ENCODE results near the gene CEP112. TPM values are rescaled to one million over a fixed set of nuclear protein-coding genes. Genes with fewer than 3 reads are reported as not detected.
A peak's percentile ranks its signal among the peaks of the same experiment; 100 is the strongest.

Gene CEP112
- total RNA-seq, 1 donor from 2014 or later = 13.9 TPM

DNA sequence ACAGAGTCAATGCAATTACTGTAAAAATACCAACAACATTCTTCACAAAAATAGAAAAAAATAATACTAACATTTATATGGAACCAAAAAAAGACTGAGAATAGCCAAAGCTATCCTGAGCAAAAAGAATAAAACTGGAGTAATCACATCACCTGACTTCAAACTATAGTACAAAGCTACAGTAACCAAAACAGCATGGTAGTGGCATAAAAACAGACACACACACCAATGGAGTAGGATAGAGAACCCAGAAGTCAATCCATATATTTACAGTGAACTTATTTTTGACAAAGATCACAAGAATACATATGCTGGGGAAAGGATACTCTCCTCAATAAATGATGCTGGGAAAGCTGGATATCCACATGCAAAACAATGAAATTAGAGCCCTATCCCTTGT lies 84.2 kb downstream of the CEP112 start:
- H3K4me1 Mint-ChIP-seq (ENCODE audit: low read depth, unreplicated experiment) = no peaks in the 10 kb centered on the region

DNA sequence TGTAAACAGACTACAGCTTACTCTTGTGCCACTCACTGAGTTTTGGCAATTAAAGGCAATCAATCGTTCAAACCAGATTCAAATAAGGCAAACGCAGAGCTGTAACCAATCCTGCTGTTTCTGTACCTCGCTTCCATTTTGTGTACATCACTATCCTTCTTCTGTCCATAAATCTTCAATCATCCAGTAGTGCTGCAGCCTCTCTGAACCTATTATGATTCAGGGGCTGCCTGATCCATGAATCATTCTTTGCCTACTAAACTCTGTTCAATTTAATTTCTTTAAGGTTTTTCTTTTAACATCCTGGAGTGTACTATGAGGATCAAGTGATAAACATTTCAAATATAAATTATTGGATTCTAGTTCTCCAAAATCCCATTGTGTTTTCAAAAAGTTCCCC lies 93.9 kb downstream of the CEP112 start:
- Mint-ChIP-seq H3K4me3 (ENCODE audit: unreplicated experiment) (no peak overlapping the region), H3K27ac (ENCODE audit: unreplicated experiment) (no peak overlapping the region), H3K9me3 (ENCODE audit: unreplicated experiment) (peaks cover 2% of the 10 kb centered on the region), H3K27me3 (ENCODE audit: low read depth, unreplicated experiment) (no peaks in the 10 kb centered on the region), H3K36me3 (ENCODE audit: low read depth, unreplicated experiment) (peaks cover 10% of the 10 kb centered on the region), H3K4me1 (ENCODE audit: low read depth, unreplicated experiment) (no peaks in the 10 kb centered on the region)
- Histone ChIP-seq H3K4me2 (ENCODE audit: low read length) (no peak overlapping the region), H3K27me3 (ENCODE audit: insufficient read depth, low read length) (no peaks in the 10 kb centered on the region), H3K36me3 (ENCODE audit: insufficient read depth, low read length) (no peaks in the 10 kb centered on the region), H2AFZ (ENCODE audit: low read depth, low read length) (no peak overlapping the region), H3K4me1 (ENCODE audit: insufficient read depth, low read length) (no peaks in the 10 kb centered on the region), H3K9me3 (ENCODE audit: insufficient read depth, low read depth, low read length) (no peaks in the 10 kb centered on the region), H3K9ac (ENCODE audit: low read length) (no peak overlapping the region), H4K20me1 (ENCODE audit: insufficient read depth, low read length) (no peaks in the 10 kb centered on the region), H3K4me3 (ENCODE audit: insufficient read depth, low read depth, low read length) (no peak overlapping the region), H3K27ac (ENCODE audit: low read depth, low read length) (no peak overlapping the region), H3K79me2 (ENCODE audit: insufficient read depth, low read length) (no peaks in the 10 kb centered on the region)
- FAIRE-seq = no peak
- peak; percentile 2 for DNase-seq (ENCODE audit: low read depth)
- TF ChIP-seq, protein P1, sequence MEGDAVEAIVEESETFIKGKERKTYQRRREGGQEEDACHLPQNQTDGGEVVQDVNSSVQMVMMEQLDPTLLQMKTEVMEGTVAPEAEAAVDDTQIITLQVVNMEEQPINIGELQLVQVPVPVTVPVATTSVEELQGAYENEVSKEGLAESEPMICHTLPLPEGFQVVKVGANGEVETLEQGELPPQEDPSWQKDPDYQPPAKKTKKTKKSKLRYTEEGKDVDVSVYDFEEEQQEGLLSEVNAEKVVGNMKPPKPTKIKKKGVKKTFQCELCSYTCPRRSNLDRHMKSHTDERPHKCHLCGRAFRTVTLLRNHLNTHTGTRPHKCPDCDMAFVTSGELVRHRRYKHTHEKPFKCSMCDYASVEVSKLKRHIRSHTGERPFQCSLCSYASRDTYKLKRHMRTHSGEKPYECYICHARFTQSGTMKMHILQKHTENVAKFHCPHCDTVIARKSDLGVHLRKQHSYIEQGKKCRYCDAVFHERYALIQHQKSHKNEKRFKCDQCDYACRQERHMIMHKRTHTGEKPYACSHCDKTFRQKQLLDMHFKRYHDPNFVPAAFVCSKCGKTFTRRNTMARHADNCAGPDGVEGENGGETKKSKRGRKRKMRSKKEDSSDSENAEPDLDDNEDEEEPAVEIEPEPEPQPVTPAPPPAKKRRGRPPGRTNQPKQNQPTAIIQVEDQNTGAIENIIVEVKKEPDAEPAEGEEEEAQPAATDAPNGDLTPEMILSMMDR (IDR thresholded peaks at IDR 0.05; ENCODE audit: insufficient read depth, low read depth, low read length) = no peak
- TF ChIP-seq EZH2 (IDR thresholded peaks at IDR 0.05; ENCODE audit: insufficient read depth, low read length) = no peak

More for the DNA sequence above, 84.2 kb downstream of the CEP112 start:
- no peak overlapping the region for H3K4me2 ChIP-seq (ENCODE audit: low read length)
- TF ChIP-seq, protein P1 (IDR thresholded peaks at IDR 0.05; ENCODE audit: insufficient read depth, low read depth, low read length) = no peak
- TF ChIP-seq EZH2 (IDR thresholded peaks at IDR 0.05; ENCODE audit: insufficient read depth, low read length) = no peak
- no peaks in the 10 kb centered on the region for H3K36me3 ChIP-seq (ENCODE audit: insufficient read depth, low read length)
- FAIRE-seq (no peak), DNase-seq (ENCODE audit: low read depth) (no peak)
- Mint-ChIP-seq H3K27me3 (ENCODE audit: low read depth, unreplicated experiment) (no peaks in the 10 kb centered on the region), H3K36me3 (ENCODE audit: low read depth, unreplicated experiment) (peaks cover 15% of the 10 kb centered on the region), H3K27ac (ENCODE audit: unreplicated experiment) (no peak overlapping the region), H3K4me3 (ENCODE audit: unreplicated experiment) (no peak overlapping the region), H3K9me3 (ENCODE audit: unreplicated experiment) (peaks cover 6% of the 10 kb centered on the region)
- H3K27ac ChIP-seq (ENCODE audit: low read depth, low read length) = no peak overlapping the region
- H2AFZ ChIP-seq (ENCODE audit: low read depth, low read length) = no peak overlapping the region
- H3K4me3 ChIP-seq (ENCODE audit: insufficient read depth, low read depth, low read length) = no peak overlapping the region
- H3K4me1 ChIP-seq (ENCODE audit: insufficient read depth, low read length) = no peaks in the 10 kb centered on the region
- no peaks in the 10 kb centered on the region for H4K20me1 ChIP-seq (ENCODE audit: insufficient read depth, low read length)
- no peaks in the 10 kb centered on the region for H3K79me2 ChIP-seq (ENCODE audit: insufficient read depth, low read length)
- no peaks in the 10 kb centered on the region for H3K9me3 ChIP-seq (ENCODE audit: insufficient read depth, low read depth, low read length)
- no peak overlapping the region for H3K9ac ChIP-seq (ENCODE audit: low read length)
- no peaks in the 10 kb centered on the region for H3K27me3 ChIP-seq (ENCODE audit: insufficient read depth, low read length)

DNA sequence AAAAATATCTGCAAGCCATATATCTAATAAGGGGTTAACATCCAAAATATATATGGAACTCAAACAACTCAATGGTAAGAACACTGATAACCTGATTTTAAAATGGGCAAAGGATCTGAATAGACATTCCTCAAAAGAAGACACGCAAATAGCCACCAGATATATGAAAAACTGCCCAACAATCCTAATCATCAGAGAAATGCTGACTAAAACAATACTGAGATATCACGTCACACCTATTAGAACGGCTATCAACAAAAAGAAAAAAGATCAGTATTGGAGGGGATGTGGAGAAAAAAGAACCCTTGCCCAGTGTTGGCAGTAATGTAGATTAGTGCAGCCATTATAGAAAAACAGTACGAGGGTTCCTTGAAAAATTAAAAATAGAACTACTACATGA lies 97.2 kb downstream of the CEP112 start:
- H3K4me3 ChIP-seq (ENCODE audit: insufficient read depth, low read depth, low read length) = no peak overlapping the region
- no peaks in the 10 kb centered on the region for H3K4me1 Mint-ChIP-seq (ENCODE audit: low read depth, unreplicated experiment)
- no peak overlapping the region for H3K4me3 Mint-ChIP-seq (ENCODE audit: unreplicated experiment)
- no peaks in the 10 kb centered on the region for H3K79me2 ChIP-seq (ENCODE audit: insufficient read depth, low read length)
- no peak overlapping the region for H3K4me2 ChIP-seq (ENCODE audit: low read length)
- no peaks in the 10 kb centered on the region for H3K9me3 ChIP-seq (ENCODE audit: insufficient read depth, low read depth, low read length)
- H3K27me3 Mint-ChIP-seq (ENCODE audit: low read depth, unreplicated experiment) = no peaks in the 10 kb centered on the region
- H3K27me3 ChIP-seq (ENCODE audit: insufficient read depth, low read length) = no peaks in the 10 kb centered on the region
- H3K36me3 Mint-ChIP-seq (ENCODE audit: low read depth, unreplicated experiment) = peaks cover 8% of the 10 kb centered on the region
- FAIRE-seq = no peak
- no peaks in the 10 kb centered on the region for H3K4me1 ChIP-seq (ENCODE audit: insufficient read depth, low read length)
- no peak overlapping the region for H2AFZ ChIP-seq (ENCODE audit: low read depth, low read length)
- H4K20me1 ChIP-seq (ENCODE audit: insufficient read depth, low read length) = no peaks in the 10 kb centered on the region
- H3K27ac ChIP-seq (ENCODE audit: low read depth, low read length) = no peak overlapping the region
- no peak for DNase-seq (ENCODE audit: low read depth)
- no peaks in the 10 kb centered on the region for H3K36me3 ChIP-seq (ENCODE audit: insufficient read depth, low read length)
- TF ChIP-seq, protein P1 (IDR thresholded peaks at IDR 0.05; ENCODE audit: insufficient read depth, low read depth, low read length) = no peak
- TF ChIP-seq EZH2 (IDR thresholded peaks at IDR 0.05; ENCODE audit: insufficient read depth, low read length) = no peak
- peaks cover 2% of the 10 kb centered on the region for H3K9me3 Mint-ChIP-seq (ENCODE audit: unreplicated experiment)
- no peak overlapping the region for H3K27ac Mint-ChIP-seq (ENCODE audit: unreplicated experiment)
- H3K9ac ChIP-seq (ENCODE audit: low read length) = no peak overlapping the region

Measured in astrocyte (in vitro differentiated cells and primary cell).